GM12892 (cell line): Measurements from ENCODE around the gene PROCA1.

Experiments used
- POLR2A ChIP-seq: IDR thresholded peaks from 2 replicates; pipeline ENCODE4 v1.6.1; 2011; ENCODE audit warnings: low read depth, low read length, control low read depth
- POLR2AphosphoS5 ChIP-seq: IDR thresholded peaks from 2 replicates; pipeline ENCODE4 v1.6.1; 2011; ENCODE audit warnings: low read depth, low read length, control low read depth
- TAF1 ChIP-seq: IDR thresholded peaks from 2 replicates; pipeline ENCODE4 v1.6.1; 2011; ENCODE audit warnings: low read depth, mild to moderate bottlenecking, control low read depth, low read length, borderline replicate concordance

- TF ChIP-seq POLR2A (no peak), TAF1 (no peak), POLR2AphosphoS5 (no peak)
These were observed 2.6 kb upstream of the PROCA1 start for GRCh38 chr17:28714281-28714680.
